K562 (cell line): ENCODE measurements around the gene OSBPL10. TPM values are rescaled to one million over a fixed set of nuclear protein-coding genes. Genes with fewer than 3 reads are reported as not detected.

Experiments used
- ATAC-seq: fragments of 200-7000 bp; cut with Tn5 transposase; 3 replicates; pipeline ENCODE4 v1.9.1; 2020; ENCODE audit warnings: moderate library complexity
- BruUV-seq: library from RNA; stranded (reverse); fragments of 400-500 nt; replicated peaks from 2 replicates; lab custom pipeline; 2021; lab: Mats Ljungman, UMichigan
- CTCF ChIA-PET: fragments of 300-600 bp; formaldehyde crosslinking; extraction: SDS; loops from one replicate; lab custom pipeline; 2021; ENCODE audit warnings: low intra/inter-chr PET ratio; lab: Yijun Ruan, JAX
- POLR2A ChIA-PET: fragments of 300-600, 350-650 bp; sonication (Branson Sonifier 250); formaldehyde crosslinking; extraction: SDS; loops from one replicate; lab custom pipeline; 2021; ENCODE audit warnings: antibody characterized with exemption, inconsistent platforms; lab: Yijun Ruan, JAX
- DNase-seq, 4 experiments: peaks; one replicate each; pipeline versions ENCODE4 v3.0.0 to v3.0.0-alpha.2; 2011 to 2018; ENCODE audit warnings: low spot score in 3 of 4, mixed read lengths in 3 of 4; ENCODE audit errors: extremely low read depth in 1 of 4
- FAIRE-seq: peaks from 2 replicates; lab custom pipeline; 2011; peaks lifted over from hg19 to GRCh38; lab: Jason Lieb, UNC
- H2AFZ ChIP-seq: 2 replicates; pipeline ENCODE4 v1.6.0; 2011; ENCODE audit warnings: low read depth, low read length, control low read depth, inconsistent platforms
- H3K27ac ChIP-seq: fragments of 200-600 bp; 3 replicates; pipeline ENCODE4 v1.8.0; 2011; ENCODE audit warnings: low read depth, mild to moderate bottlenecking, control low read depth, inconsistent platforms, low read length, moderate library complexity, mixed read lengths; ENCODE audit errors: extremely low read depth
- H3K27me3 ChIP-seq, 2 experiments: fragments of 300-600 bp in 1 of 2; 2 replicates in 1 of 2; 3 replicates in 1 of 2; pipeline versions ENCODE4 v1.6.0 to v1.8.0; 2011; ENCODE audit warnings: inconsistent platforms in 2 of 2, low read length in 2 of 2, mild to moderate bottlenecking in 1 of 2, mixed read lengths in 1 of 2, moderate library complexity in 1 of 2; ENCODE audit not compliant: control insufficient read depth in 2 of 2, insufficient read depth in 2 of 2
- H3K36me3 ChIP-seq: fragments of 300-600 bp; 3 replicates; pipeline ENCODE4 v1.8.0; 2011; ENCODE audit warnings: mild to moderate bottlenecking, low read length, inconsistent platforms; ENCODE audit not compliant: control insufficient read depth, insufficient read depth
- H3K4me1 ChIP-seq, 2 experiments: fragments of 200-600 bp in 1 of 2; replicated peaks in 1 of 2; 2 replicates in 1 of 2; 3 replicates in 1 of 2; pipeline versions ENCODE4 v1.5.1 to v1.8.0; 2011; ENCODE audit warnings: inconsistent platforms in 2 of 2, low read length in 2 of 2, mild to moderate bottlenecking in 1 of 2, mixed read lengths in 1 of 2, moderate library complexity in 1 of 2; ENCODE audit not compliant: control insufficient read depth in 2 of 2, insufficient read depth in 2 of 2
- H3K4me2 ChIP-seq: 2 replicates; pipeline ENCODE4 v1.6.1; 2011; ENCODE audit warnings: low read length, control low read depth, inconsistent platforms, mixed read lengths; ENCODE audit not compliant: insufficient read depth
- H3K4me3 ChIP-seq: fragments of 200-600 bp; sonication (generic), shearing (Covaris generic); 2 replicates; pipeline ENCODE4 v1.5.1; 2016; ENCODE audit warnings: control low read depth, inconsistent platforms
- H3K79me2 ChIP-seq: fragments of 200-600 bp; 3 replicates; pipeline ENCODE4 v1.8.0; 2011; ENCODE audit warnings: low read length, inconsistent platforms; ENCODE audit not compliant: control insufficient read depth, insufficient read depth
- H3K9ac ChIP-seq, 2 experiments: 2 replicates each; pipeline versions ENCODE4 v1.6.0 to v1.6.1; 2011; ENCODE audit warnings: low read depth in 2 of 2, low read length in 2 of 2, control low read depth in 1 of 2, inconsistent platforms in 1 of 2, mild to moderate bottlenecking in 1 of 2, mixed read lengths in 1 of 2; ENCODE audit not compliant: insufficient read depth in 1 of 2
- H3K9me1 ChIP-seq: one replicate; pipeline ENCODE4 v1.6.0; 2011; ENCODE audit warnings: inconsistent platforms, mild to moderate bottlenecking, low read length, moderate library complexity; ENCODE audit not compliant: control insufficient read depth, insufficient read depth
- H3K9me3 ChIP-seq: replicated peaks from 2 replicates; pipeline ENCODE4 v1.5.1; 2011; ENCODE audit warnings: low read depth, low read length, inconsistent platforms; ENCODE audit not compliant: control insufficient read depth, insufficient read depth
- H4K20me1 ChIP-seq: replicated peaks from 2 replicates; pipeline ENCODE4 v1.6.1; 2011; ENCODE audit warnings: low read length, inconsistent platforms, mixed read lengths; ENCODE audit not compliant: control insufficient read depth, insufficient read depth
- ARHGAP35 ChIP-seq: fragments of 450-650 bp; IDR thresholded peaks from 2 replicates; pipeline ENCODE4 v1.6.1; 2018; ENCODE audit not compliant: partially characterized antibody
- BRF2 ChIP-seq: IDR thresholded peaks from 3 replicates; pipeline ENCODE4 v1.6.1; 2011; ENCODE audit warnings: borderline replicate concordance, mild to moderate bottlenecking; ENCODE audit not compliant: insufficient read length, insufficient read depth
- GATA2 ChIP-seq: sonication (generic); formaldehyde crosslinking; IDR thresholded peaks from 2 replicates; pipeline ENCODE4 v1.4.0; 2020; ENCODE audit warnings: mild to moderate bottlenecking, missing genetic modification reagents
- THRB ChIP-seq: fragments of 450-650 bp; formaldehyde crosslinking; conservative IDR thresholded peaks from 2 replicates; pipeline ENCODE4 v1.4.0; 2022; ENCODE audit warnings: mild to moderate bottlenecking, missing genetic modification characterization
- USF2 ChIP-seq: sonication (generic); formaldehyde crosslinking; IDR thresholded peaks from 2 replicates; pipeline ENCODE4 v1.5.0; 2020; ENCODE audit warnings: missing genetic modification reagents
- ZNF324 ChIP-seq: fragments of 250-450 bp; sonication (Bioruptor Pico); IDR thresholded peaks from 2 replicates; pipeline ENCODE4 v1.4.0; 2020; ENCODE audit warnings: mild to moderate bottlenecking
- ZNF699 ChIP-seq: fragments of 250-450 bp; sonication (Bioruptor Pico); IDR thresholded peaks from 2 replicates; pipeline ENCODE4 v1.8.0; 2021; ENCODE audit warnings: mild to moderate bottlenecking, moderate library complexity; ENCODE audit not compliant: insufficient replicate concordance
- WGBS: fragments of 100-300 bp; shearing (Covaris generic); methylation state at CpG from one replicate; pipeline ENCODE4 v1.1.6; 2016; ENCODE audit warnings: low coverage, mixed read lengths; ENCODE audit not compliant: insufficient coverage; ENCODE audit errors: missing lambda C conversion rate; 5-methylcytosine and 5-hydroxymethylcytosine counted together
- in situ Hi-C: fragments of 300-500 bp; cut with MboI; formaldehyde crosslinking; loops from 4 replicates; pipeline ENCODE4 v1.15.0; 2018; ENCODE audit warnings: inconsistent platforms, mixed read lengths
- intact Hi-C: fragments of 100-400 bp; cut with micrococcal nuclease; formaldehyde crosslinking; loops from 2 replicates; pipeline ENCODE4 v1.14.2; 2022
- polyA plus RNA-seq, 8 experiments: library from polyadenylated mRNA; depleted of rRNA in 4 of 8; stranded (reverse) in 5 of 8; unstranded in 3 of 8; fragments of >200 nt; fragmentation: Nextera tagmentation in 2 of 8; fragmentation: Illumina TruSeq in 1 of 8; extraction: Ambion mirVana in 2 of 8; extraction: Trizol in 1 of 8; gene quantifications; 2 replicates each; pipeline versions ENCODE4 v1.2.1 to v1.2.3, GENCODE V29; 2011 to 2014; ENCODE audit warnings: inconsistent platforms in 1 of 8, missing spikeins in 1 of 8
- total RNA-seq, 7 experiments: library from RNA; depleted of rRNA in 6 of 7; stranded (reverse); fragments of >200 nt in 6 of 7; fragmentation: Illumina TruSeq in 2 of 7; extraction: Trizol in 2 of 7; gene quantifications; 2 replicates each; pipeline versions ENCODE4 v1.2.1 to v1.2.3, GENCODE V29; 2011 to 2021; ENCODE audit warnings: low replicate concordance in 1 of 7

Gene OSBPL10
- total and polyA plus RNA-seq, 9 of the 15 experiments (the other 6 are each of a cell fraction or from before 2014, with no cell fraction given): 0.03 to 0.19 (median 0.14) TPM; not detected in 2

- no peak for TF ChIP-seq ZNF699 (CRISPR knock-in tag)
Measured at GRCh38 chr3:31841515-31841914, 139.5 kb downstream of the OSBPL10 start (continued).

GRCh38 chr3:31840252-31840651 is 140.8 kb downstream of the OSBPL10 start:
- ChIA-PET CTCF (no interaction called here), POLR2A (interaction anchor here (0.6 kb wide), 2 partner anchors 523 to 1589 kb away, joined by 3 read pairs; no protein-coding TSS in a partner anchor)
- BruUV-seq: no TSS peak
- Histone ChIP-seq H3K4me1 (no peaks in the 10 kb centered on the region), H3K27me3 (0 out of 5 replicates have a peak, but pooled peaks cover 0 to 6% of the 10 kb centered on the region in 2 experiments), H3K36me3 (no peaks in the 10 kb centered on the region), H3K79me2 (no peaks in the 10 kb centered on the region), H3K4me2 (no peak overlapping the region), H3K4me3 (no peak overlapping the region), H3K9me3 (no peaks in the 10 kb centered on the region), H3K9me1 (no peaks in the 10 kb centered on the region), H2AFZ (no peak overlapping the region), H4K20me1 (no peaks in the 10 kb centered on the region), H3K9ac (no peak overlapping the region), H3K27ac (no peak overlapping the region)
- no peak for FAIRE-seq
- in situ Hi-C loops: no loop called here
- ATAC-seq: no peak
- DNase-seq: no peak
- WGBS: 3% methylated on average over 4 of the region's 4 CpGs
- intact Hi-C loops: no loop called here
- TF ChIP-seq ARHGAP35: no peak
- TF ChIP-seq GATA2: no peak
- no peak for TF ChIP-seq BRF2
- TF ChIP-seq ZNF324 (CRISPR knock-in tag): no peak
- TF ChIP-seq THRB: no peak
- no peak for TF ChIP-seq USF2 (CRISPR knock-in tag)
